A549 (cell line): ENCODE measurements around the gene RASSF3. TPM values are rescaled to one million over a fixed set of nuclear protein-coding genes. Genes with fewer than 3 reads are reported as not detected.

ENCODE experiments used
- ATAC-seq, 2 experiments: fragments of 200-7000 bp in 1 of 2; fragments of >200 bp in 1 of 2; cut with Nextera tagmentation in 1 of 2; cut with Tn5 transposase in 1 of 2; 3 replicates each; pipeline versions ENCODE4 v1.8.0 to v1.9.1; 2018 to 2020; ENCODE audit warnings: mild to moderate bottlenecking in 1 of 2, moderate library complexity in 1 of 2
- CTCF ChIA-PET: fragments of 300-600 bp; sonication (Branson Sonifier 250); formaldehyde crosslinking; extraction: SDS; loops from one replicate; lab custom pipeline; 2021; ENCODE audit warnings: antibody characterized with exemption, inconsistent platforms; lab: Yijun Ruan, JAX
- POLR2A ChIA-PET: fragments of 350-600 bp; formaldehyde crosslinking; extraction: SDS; loops from one replicate; lab custom pipeline; 2021; ENCODE audit warnings: antibody characterized with exemption, inconsistent platforms; lab: Yijun Ruan, JAX
- DNase-seq, 2 experiments: peaks; one replicate each; pipeline versions ENCODE4 v3.0.0 to v3.0.0-alpha.2; 2011 to 2016; ENCODE audit warnings: low read depth in 1 of 2, low spot score in 1 of 2
- FAIRE-seq: peaks from 2 replicates; lab custom pipeline; 2011; peaks lifted over from hg19 to GRCh38; lab: Jason Lieb, UNC
- H3K27ac ChIP-seq, 2 experiments: fragments of >200 bp; sonication (Bioruptor Twin); formaldehyde crosslinking; 3 replicates each; pipeline ENCODE4 v1.5.1; 2016 to 2017
- H3K4me1 ChIP-seq: fragments of >200 bp; sonication (Bioruptor Twin); formaldehyde crosslinking; 3 replicates; pipeline ENCODE4 v1.6.1; 2016
- H3K4me2 ChIP-seq: fragments of >200 bp; sonication (Bioruptor Twin); formaldehyde crosslinking; 3 replicates; pipeline ENCODE4 v1.6.1; 2016
- H3K4me3 ChIP-seq: fragments of >200 bp; sonication (Bioruptor Twin); formaldehyde crosslinking; 3 replicates; pipeline ENCODE4 v1.5.1; 2016
- H3K9me3 ChIP-seq: fragments of >200 bp; sonication (Bioruptor Twin); formaldehyde crosslinking; 3 replicates; pipeline ENCODE4 v1.6.1; 2016
- BHLHE40 ChIP-seq: IDR thresholded peaks from 2 replicates; pipeline ENCODE4 v1.6.1; 2012; ENCODE audit warnings: low read depth, low read length, inconsistent platforms
- CBX2 ChIP-seq: fragments of 200-600 bp; sonication (generic); IDR thresholded peaks from 2 replicates; pipeline ENCODE4 v1.6.1; 2016; ENCODE audit warnings: low read depth, mild to moderate bottlenecking, borderline replicate concordance
- CHD2 ChIP-seq: fragments of 150-350 bp; IDR thresholded peaks from 2 replicates; pipeline ENCODE4 v1.6.1; 2014; ENCODE audit warnings: low read length; ENCODE audit not compliant: partially characterized antibody
- EHF ChIP-seq: fragments of 250-450 bp; sonication (Bioruptor Pico); IDR thresholded peaks from 2 replicates; pipeline ENCODE4 v1.5.0; 2020; ENCODE audit warnings: mild to moderate bottlenecking
- EHMT2 ChIP-seq: fragments of 200-600 bp; sonication (generic); IDR thresholded peaks from 2 replicates; pipeline ENCODE4 v1.6.1; 2016; ENCODE audit warnings: antibody characterized with exemption, low read depth, mild to moderate bottlenecking, moderate library complexity
- ELK1 ChIP-seq: fragments of 150-350 bp; IDR thresholded peaks from 2 replicates; pipeline ENCODE4 v1.6.1; 2014; ENCODE audit warnings: low read depth, mild to moderate bottlenecking, low read length
- ESRRA ChIP-seq: fragments of 150-350 bp; IDR thresholded peaks from 2 replicates; pipeline ENCODE4 v1.6.1; 2014; ENCODE audit warnings: mild to moderate bottlenecking, low read length, borderline replicate concordance
- FOSB ChIP-seq: fragments of 250-450 bp; sonication (Bioruptor Pico); IDR thresholded peaks from 2 replicates; pipeline ENCODE4 v1.5.0; 2020; ENCODE audit warnings: mild to moderate bottlenecking, moderate library complexity
- FOSL2 ChIP-seq, 2 experiments: fragments of 450-650 bp in 1 of 2; fragments of >200 bp in 1 of 2; sonication (Bioruptor Twin) in 1 of 2; formaldehyde crosslinking; IDR thresholded peaks; 2 replicates each; pipeline versions ENCODE4 v1.5.0 to v1.6.1; 2016 to 2020; ENCODE audit warnings: mild to moderate bottlenecking in 1 of 2, moderate library complexity in 1 of 2
- HDAC2 ChIP-seq: fragments of 200-600 bp; sonication (generic); IDR thresholded peaks from 2 replicates; pipeline ENCODE4 v1.6.1; 2016
- HOXA7 ChIP-seq: fragments of 250-450 bp; sonication (Bioruptor Pico); IDR thresholded peaks from 2 replicates; pipeline ENCODE4 v1.5.0; 2020; ENCODE audit warnings: mild to moderate bottlenecking, moderate library complexity
- HOXB5 ChIP-seq: fragments of 250-450 bp; sonication (Bioruptor Pico); IDR thresholded peaks from 2 replicates; pipeline ENCODE4 v1.5.0; 2020; ENCODE audit warnings: mild to moderate bottlenecking, moderate library complexity
- KDM1A ChIP-seq: fragments of 200-600 bp; sonication (generic); IDR thresholded peaks from 2 replicates; pipeline ENCODE4 v1.6.1; 2016; ENCODE audit warnings: low read depth, mild to moderate bottlenecking
- MAFK ChIP-seq: fragments of 450-650 bp; IDR thresholded peaks from 2 replicates; pipeline ENCODE4 v1.6.1; 2014; ENCODE audit not compliant: partially characterized antibody
- MAZ ChIP-seq: fragments of 150-350 bp; IDR thresholded peaks from 2 replicates; pipeline ENCODE4 v1.6.1; 2014; ENCODE audit warnings: antibody characterized with exemption, low read depth, low read length, borderline replicate concordance
- MYC ChIP-seq: IDR thresholded peaks from 2 replicates; pipeline ENCODE4 v1.6.1; 2012; ENCODE audit warnings: mild to moderate bottlenecking, inconsistent platforms, low read length, improper control_type of control experiment, borderline replicate concordance
- NFE2L2 ChIP-seq: fragments of 150-350 bp; conservative IDR thresholded peaks from 2 replicates; pipeline ENCODE4 v1.6.1; 2014; ENCODE audit warnings: low read length
- NPAS2 ChIP-seq: fragments of 250-450 bp; sonication (Bioruptor Pico); IDR thresholded peaks from 2 replicates; pipeline ENCODE4 v1.8.0; 2022; ENCODE audit warnings: mild to moderate bottlenecking, moderate library complexity, borderline replicate concordance
- NR3C1 ChIP-seq: fragments of >200 bp; sonication (Bioruptor Twin); formaldehyde crosslinking; IDR thresholded peaks from 3 replicates; pipeline ENCODE4 v1.6.1; 2017
- POLR2A ChIP-seq: IDR thresholded peaks from 2 replicates; pipeline ENCODE4 v1.6.1; 2012; ENCODE audit warnings: mild to moderate bottlenecking, low read length
- RAD21 ChIP-seq, 2 experiments: fragments of >200 bp in 1 of 2; sonication (Bioruptor Twin) in 1 of 2; formaldehyde crosslinking in 1 of 2; IDR thresholded peaks in 1 of 2; conservative IDR thresholded peaks in 1 of 2; 2 replicates in 1 of 2; 3 replicates in 1 of 2; pipeline ENCODE4 v1.6.1; 2012 to 2018; ENCODE audit warnings: inconsistent platforms in 1 of 2
- RARB ChIP-seq: fragments of 250-450 bp; sonication (Bioruptor Pico); IDR thresholded peaks from 2 replicates; pipeline ENCODE4 v1.8.0; 2021; ENCODE audit warnings: mild to moderate bottlenecking, moderate library complexity
- SREBF2 ChIP-seq: fragments of 450-650 bp; IDR thresholded peaks from 2 replicates; pipeline ENCODE4 v1.6.1; 2014; ENCODE audit warnings: mild to moderate bottlenecking, moderate library complexity
- TFCP2L1 ChIP-seq: fragments of 250-450 bp; sonication (Bioruptor Pico); IDR thresholded peaks from 2 replicates; pipeline ENCODE4 v1.5.0; 2021; ENCODE audit warnings: mild to moderate bottlenecking
- ZFP36 ChIP-seq: fragments of 450-650 bp; IDR thresholded peaks from 2 replicates; pipeline ENCODE4 v1.6.1; 2014; ENCODE audit warnings: borderline replicate concordance; ENCODE audit not compliant: partially characterized antibody
- ZNF302 ChIP-seq: fragments of 250-450 bp; sonication (Bioruptor Pico); IDR thresholded peaks from 2 replicates; pipeline ENCODE4 v1.9.0; 2021; ENCODE audit warnings: inconsistent platforms, mild to moderate bottlenecking, moderate library complexity
- WGBS: methylation state at CpG from one replicate; pipeline ENCODE4 v1.1.6; 2017; ENCODE audit errors: missing lambda C conversion rate; 5-methylcytosine and 5-hydroxymethylcytosine counted together
- polyA plus RNA-seq, 4 experiments: library from polyadenylated mRNA; depleted of rRNA in 3 of 4; stranded (reverse); fragments of >200 nt; fragmentation: RNase III in 1 of 4; extraction: RNeasy Plus Mini Kit Qiagen cat#74134 plus additional on column Dnase treatment in 1 of 4; gene quantifications; 2 replicates in 3 of 4; 3 replicates in 1 of 4; pipeline ENCODE4 v1.2.3, GENCODE V29; 2011 to 2017
- TF ChIP-seq, protein P1 (sequence below): fragments of 450-650 bp; IDR thresholded peaks from 2 replicates; pipeline ENCODE4 v1.6.1; 2014; ENCODE audit warnings: antibody characterized with exemption
- TF ChIP-seq, protein P2 (sequence below): IDR thresholded peaks from 2 replicates; pipeline ENCODE4 v1.6.1; 2012; ENCODE audit warnings: low read depth, borderline replicate concordance

RASSF3 gene
- polyA plus RNA-seq, 2 of the 4 experiments (the other 2 are of a cell fraction) = 19.7 to 35.4 TPM

GRCh38 chr12:64587447-64587846 lies 22.8 kb upstream of the RASSF3 start:
- H3K4me3 ChIP-seq = no peak overlapping the region
- TF ChIP-seq RAD21 (conservative IDR thresholded peaks at IDR 0.05 in 1 of 2, IDR thresholded peaks at IDR 0.05 in 1 of 2) = peak in 1 of 2 experiments; percentile 32; a peak in 2 of 5 replicates
- no peak for TF ChIP-seq NPAS2
- no peak for TF ChIP-seq RARB (CRISPR knock-in tag)
- no peaks in the 10 kb centered on the region for H3K9me3 ChIP-seq
- FAIRE-seq = no peak
- POLR2A ChIA-PET = no interaction called here
- WGBS = 75% methylated on average over 5 of the region's 5 CpGs
- CTCF ChIA-PET = interaction anchor here (0.6 to 1.5 kb wide), 5 partner anchors 10 to 117 kb away, joined by 3 to 6 read pairs (median 3); no protein-coding TSS in a partner anchor
- H3K4me2 ChIP-seq = no peak overlapping the region
- H3K4me1 ChIP-seq = no peaks in the 10 kb centered on the region
- no peak overlapping the region for H3K27ac ChIP-seq
- ATAC-seq = peak in 1 of 2 experiments; percentile 37; a peak in 1 of 6 replicates
- peak in 1 of 2 experiments; percentile 11 for DNase-seq

DNA sequence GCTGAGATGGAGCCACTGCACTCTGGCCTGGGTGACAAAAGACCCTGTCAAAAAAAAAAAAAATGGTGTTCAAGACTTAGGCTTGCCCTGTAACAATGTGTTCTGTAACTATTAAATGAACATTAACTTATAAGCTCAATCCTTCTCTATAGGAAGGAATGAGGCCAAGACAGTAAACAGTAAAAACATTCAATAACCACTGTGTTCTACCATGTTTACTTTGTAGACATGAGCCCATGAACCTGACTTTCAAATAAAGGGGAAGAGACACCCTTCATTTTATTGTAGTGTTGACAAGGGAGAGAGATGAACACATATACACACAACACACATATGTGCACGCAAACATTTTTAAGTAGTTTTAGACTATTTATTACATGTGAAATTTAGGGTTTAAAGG lies 20.1 kb upstream of the RASSF3 start:
- Histone ChIP-seq H3K4me3 (no peak overlapping the region), H3K9me3 (no peaks in the 10 kb centered on the region), H3K4me1 (no peaks in the 10 kb centered on the region), H3K27ac (no peak overlapping the region), H3K4me2 (no peak overlapping the region)
- peak in 1 of 2 experiments; percentile 31 for DNase-seq
- ChIA-PET POLR2A (no interaction called here), CTCF (interaction anchor here (0.6 to 1.5 kb wide), 5 partner anchors 19 to 108 kb away, joined by 3 to 4 read pairs (median 3); no protein-coding TSS in a partner anchor)
- FAIRE-seq = no peak
- TF ChIP-seq POLR2A (no peak), ZFP36 (no peak), MAZ (no peak), ELK1 (no peak), BHLHE40 (no peak), HDAC2 (no peak), MAFK (no peak), HOXB5 (CRISPR knock-in tag) (no peak), FOSB (CRISPR knock-in tag) (no peak), CBX2 (no peak), MYC (no peak), CHD2 (no peak), TFCP2L1 (CRISPR knock-in tag) (no peak)
- TF ChIP-seq, protein P1, sequence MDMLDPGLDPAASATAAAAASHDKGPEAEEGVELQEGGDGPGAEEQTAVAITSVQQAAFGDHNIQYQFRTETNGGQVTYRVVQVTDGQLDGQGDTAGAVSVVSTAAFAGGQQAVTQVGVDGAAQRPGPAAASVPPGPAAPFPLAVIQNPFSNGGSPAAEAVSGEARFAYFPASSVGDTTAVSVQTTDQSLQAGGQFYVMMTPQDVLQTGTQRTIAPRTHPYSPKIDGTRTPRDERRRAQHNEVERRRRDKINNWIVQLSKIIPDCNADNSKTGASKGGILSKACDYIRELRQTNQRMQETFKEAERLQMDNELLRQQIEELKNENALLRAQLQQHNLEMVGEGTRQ = no peak
- TF ChIP-seq, protein P2, sequence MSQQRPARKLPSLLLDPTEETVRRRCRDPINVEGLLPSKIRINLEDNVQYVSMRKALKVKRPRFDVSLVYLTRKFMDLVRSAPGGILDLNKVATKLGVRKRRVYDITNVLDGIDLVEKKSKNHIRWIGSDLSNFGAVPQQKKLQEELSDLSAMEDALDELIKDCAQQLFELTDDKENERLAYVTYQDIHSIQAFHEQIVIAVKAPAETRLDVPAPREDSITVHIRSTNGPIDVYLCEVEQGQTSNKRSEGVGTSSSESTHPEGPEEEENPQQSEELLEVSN = no peak
- WGBS = 93% methylated on average over 1 of the region's 1 CpG
- peak in 1 of 2 experiments; percentile 76; a peak in 3 of 6 replicates for ATAC-seq

- POLR2A ChIA-PET = no interaction called here
- 84% methylated on average over 6 of the region's 6 CpGs for WGBS
- Histone ChIP-seq H3K27ac (no peak overlapping the region), H3K4me3 (no peak overlapping the region), H3K4me1 (no peaks in the 10 kb centered on the region), H3K4me2 (no peak overlapping the region), H3K9me3 (no peaks in the 10 kb centered on the region)
- ATAC-seq = no peak
- CTCF ChIA-PET = interaction anchor here (2.9 to 3.2 kb wide), 2 partner anchors 12 to 46 kb away, joined by 13 to 19 read pairs; no protein-coding TSS in a partner anchor
- TF ChIP-seq ZNF302 (CRISPR knock-in tag) (no peak), NR3C1 (no peak), SREBF2 (no peak), NFE2L2 (no peak), EHMT2 (no peak), ESRRA (no peak), ZFP36 (no peak), KDM1A (no peak), EHF (CRISPR knock-in tag) (no peak), MYC (no peak), POLR2A (no peak), FOSL2 (IDR thresholded peaks at IDR 0.05) (no peak), FOSL2 (CRISPR knock-in tag; IDR thresholded peaks at IDR 0.05) (no peak), HOXA7 (CRISPR knock-in tag) (no peak), CHD2 (no peak)
- no peak for FAIRE-seq
- DNase-seq = no peak
Measured at GRCh38 chr12:64595863-64596793, 14.2 kb upstream of the RASSF3 start.
